ENCODE measurements around the gene RPS6KA5. TPM values are rescaled to one million over a fixed set of nuclear protein-coding genes. Genes with fewer than 3 reads are reported as not detected.
"Not testable (repeated sequence)": the region's sequence is repeated elsewhere in the genome, so short reads cannot be mapped to it uniquely, and the experiment has no call there.

RPS6KA5 gene
- total RNA-seq, 2 donors from 2014 or later: 3.3 to 5.1 TPM

DNA sequence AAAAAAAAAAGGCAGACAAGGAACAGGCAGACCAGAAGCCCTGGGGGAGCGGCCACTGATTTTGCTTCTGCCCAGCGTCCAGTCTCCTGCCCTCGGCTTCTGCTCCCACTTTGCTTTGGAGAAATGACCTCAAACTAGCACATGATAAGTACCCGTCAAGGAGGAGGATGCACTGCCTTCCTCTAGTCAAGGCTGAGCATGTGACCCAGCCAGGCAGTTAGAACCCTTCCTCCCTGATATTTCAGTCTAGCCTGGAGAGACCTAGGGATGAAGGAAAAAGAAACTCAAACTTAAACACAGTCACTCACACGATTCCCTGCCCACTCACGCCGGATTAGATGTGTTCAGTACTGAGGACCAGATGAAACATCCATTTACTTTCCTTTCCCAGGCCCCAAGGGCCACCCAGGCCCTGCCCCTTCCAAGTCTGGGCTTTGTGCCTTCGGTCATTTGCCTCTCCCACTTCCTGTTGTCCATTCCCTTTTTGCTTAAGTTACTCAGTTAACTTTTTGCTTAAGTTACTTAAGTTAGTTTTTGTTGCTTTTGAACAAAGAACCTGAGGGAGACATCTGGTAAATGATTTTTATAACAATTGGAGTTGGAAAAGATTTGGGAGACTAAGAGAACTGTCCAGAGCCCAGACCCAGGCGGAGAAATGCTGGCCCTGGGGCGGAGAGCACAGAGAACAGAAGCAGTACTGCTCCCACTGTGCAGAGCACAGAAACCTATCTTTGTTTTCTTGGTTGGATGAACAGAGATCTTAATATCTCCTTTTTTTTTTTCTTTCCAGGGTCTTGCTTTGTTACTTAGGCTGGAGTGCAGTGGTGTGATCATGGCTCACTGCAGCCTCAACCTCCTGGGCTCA is 221.2 kb downstream of the RPS6KA5 start:
- TF ChIP-seq, protein P1, sequence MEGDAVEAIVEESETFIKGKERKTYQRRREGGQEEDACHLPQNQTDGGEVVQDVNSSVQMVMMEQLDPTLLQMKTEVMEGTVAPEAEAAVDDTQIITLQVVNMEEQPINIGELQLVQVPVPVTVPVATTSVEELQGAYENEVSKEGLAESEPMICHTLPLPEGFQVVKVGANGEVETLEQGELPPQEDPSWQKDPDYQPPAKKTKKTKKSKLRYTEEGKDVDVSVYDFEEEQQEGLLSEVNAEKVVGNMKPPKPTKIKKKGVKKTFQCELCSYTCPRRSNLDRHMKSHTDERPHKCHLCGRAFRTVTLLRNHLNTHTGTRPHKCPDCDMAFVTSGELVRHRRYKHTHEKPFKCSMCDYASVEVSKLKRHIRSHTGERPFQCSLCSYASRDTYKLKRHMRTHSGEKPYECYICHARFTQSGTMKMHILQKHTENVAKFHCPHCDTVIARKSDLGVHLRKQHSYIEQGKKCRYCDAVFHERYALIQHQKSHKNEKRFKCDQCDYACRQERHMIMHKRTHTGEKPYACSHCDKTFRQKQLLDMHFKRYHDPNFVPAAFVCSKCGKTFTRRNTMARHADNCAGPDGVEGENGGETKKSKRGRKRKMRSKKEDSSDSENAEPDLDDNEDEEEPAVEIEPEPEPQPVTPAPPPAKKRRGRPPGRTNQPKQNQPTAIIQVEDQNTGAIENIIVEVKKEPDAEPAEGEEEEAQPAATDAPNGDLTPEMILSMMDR (conservative IDR thresholded peaks at IDR 0.05): no peak
- no peak overlapping the region for H3K27ac ChIP-seq (ENCODE audit: low read depth, low read length)
- Mint-ChIP-seq H3K36me3 (ENCODE audit: low read depth) (no peaks in the 10 kb centered on the region), H3K9me3 (no peaks in the 10 kb centered on the region), H3K27me3 (ENCODE audit: insufficient read depth) (peaks cover 4% of the 10 kb centered on the region), H3K4me1 (no peaks in the 10 kb centered on the region), H3K27ac (no peak overlapping the region), H3K4me3 (no peak overlapping the region)
- no peak for DNase-seq
- H3K9me3 ChIP-seq (ENCODE audit: control insufficient read depth, low read length): no peaks in the 10 kb centered on the region
- no peaks in the 10 kb centered on the region for H3K4me1 ChIP-seq (ENCODE audit: control insufficient read depth, insufficient read depth, low read length)
- no peaks in the 10 kb centered on the region for H3K27me3 ChIP-seq (ENCODE audit: control insufficient read depth, insufficient read depth, low read length, poor library complexity, severe bottlenecking)
- H3K4me3 ChIP-seq (ENCODE audit: low read length): no peak overlapping the region
- no peaks in the 10 kb centered on the region for H3K36me3 ChIP-seq (ENCODE audit: control insufficient read depth, insufficient read depth, low read length)
- no peak overlapping the region for H3K9ac ChIP-seq (ENCODE audit: extremely low read depth, low read length, poor library complexity, severe bottlenecking)
- 88 to 94% methylated on average over 5 to 10 of the region's 10 CpGs for WGBS, 2 experiments (ENCODE audit: insufficient coverage in 1 of 2, insufficient read length in 1 of 2)

DNA sequence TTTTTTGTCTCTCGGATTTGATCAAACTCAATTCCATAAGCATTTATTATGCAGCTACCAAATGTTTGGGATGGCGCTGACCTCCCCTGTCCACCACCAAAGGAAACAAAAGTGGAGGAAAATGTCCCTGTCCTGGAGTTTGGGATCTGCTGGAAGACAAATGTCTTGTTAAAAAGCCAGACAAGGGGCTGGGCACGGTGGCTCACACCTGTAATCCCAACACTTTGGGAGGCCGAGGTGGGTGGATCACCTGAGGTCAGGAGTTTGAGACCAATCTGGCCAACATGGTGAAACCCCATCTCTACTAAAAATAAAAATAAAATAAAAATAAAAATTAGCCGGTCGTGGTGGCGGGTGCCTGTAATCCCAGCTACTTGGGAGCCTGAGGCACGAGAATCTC is 221.9 kb downstream of the RPS6KA5 start:
- H3K9ac ChIP-seq (ENCODE audit: extremely low read depth, low read length, poor library complexity, severe bottlenecking); H3K4me1 ChIP-seq (ENCODE audit: control insufficient read depth, insufficient read depth, low read length); H3K4me1 Mint-ChIP-seq; DNase-seq; H3K9me3 Mint-ChIP-seq; H3K4me3 ChIP-seq (ENCODE audit: low read length); H3K36me3 ChIP-seq (ENCODE audit: control insufficient read depth, insufficient read depth, low read length); H3K27me3 ChIP-seq (ENCODE audit: control insufficient read depth, insufficient read depth, low read length, poor library complexity, severe bottlenecking); H3K27ac ChIP-seq (ENCODE audit: low read depth, low read length); H3K9me3 ChIP-seq (ENCODE audit: control insufficient read depth, low read length); H3K27me3 Mint-ChIP-seq (ENCODE audit: insufficient read depth); H3K36me3 Mint-ChIP-seq (ENCODE audit: low read depth); H3K4me3 Mint-ChIP-seq; H3K27ac Mint-ChIP-seq: not testable (repeated sequence)
- WGBS, 2 experiments (ENCODE audit: insufficient coverage in 1 of 2, insufficient read length in 1 of 2): 89 to 93% methylated on average over 7 to 8 of the region's 8 CpGs

DNA sequence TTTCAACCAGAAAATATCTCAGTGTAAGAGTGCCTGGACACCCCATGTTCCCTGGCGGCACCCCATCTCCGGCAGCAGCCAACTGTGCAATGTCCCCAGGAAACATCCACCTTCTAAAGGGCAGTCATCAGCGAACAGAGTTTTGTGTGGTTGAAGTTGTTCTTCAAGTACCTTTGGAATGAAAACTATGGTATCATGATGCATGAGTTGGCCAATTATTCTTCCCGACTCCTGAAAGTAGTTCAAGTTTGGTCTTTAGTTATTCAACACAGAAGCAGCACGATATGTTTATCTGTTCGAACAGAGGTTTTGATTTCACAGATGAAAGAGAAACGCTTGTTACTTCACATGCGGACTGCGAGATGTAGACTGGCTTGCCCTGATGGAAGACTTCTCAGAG is 223.1 kb downstream of the RPS6KA5 start:
- WGBS, 2 experiments (ENCODE audit: insufficient coverage in 1 of 2, insufficient read length in 1 of 2): 90 to 91% methylated on average over 8 to 9 of the region's 9 CpGs
- Mint-ChIP-seq H3K27me3 (ENCODE audit: insufficient read depth) (peaks cover 7% of the 10 kb centered on the region), H3K4me3 (no peak overlapping the region), H3K4me1 (no peaks in the 10 kb centered on the region), H3K27ac (no peak overlapping the region), H3K9me3 (peaks cover 2% of the 10 kb centered on the region), H3K36me3 (ENCODE audit: low read depth) (no peaks in the 10 kb centered on the region)
- H3K36me3 ChIP-seq (ENCODE audit: control insufficient read depth, insufficient read depth, low read length): no peaks in the 10 kb centered on the region
- H3K9ac ChIP-seq (ENCODE audit: extremely low read depth, low read length, poor library complexity, severe bottlenecking): no peak overlapping the region
- H3K27ac ChIP-seq (ENCODE audit: low read depth, low read length): no peak overlapping the region
- TF ChIP-seq, protein P1 (conservative IDR thresholded peaks at IDR 0.05): no peak
- H3K9me3 ChIP-seq (ENCODE audit: control insufficient read depth, low read length): no peaks in the 10 kb centered on the region
- H3K4me3 ChIP-seq (ENCODE audit: low read length): no peak overlapping the region
- DNase-seq: no peak
- no peaks in the 10 kb centered on the region for H3K27me3 ChIP-seq (ENCODE audit: control insufficient read depth, insufficient read depth, low read length, poor library complexity, severe bottlenecking)
- H3K4me1 ChIP-seq (ENCODE audit: control insufficient read depth, insufficient read depth, low read length): no peaks in the 10 kb centered on the region

Data from endodermal cell (in vitro differentiated cells).